Measurements from ENCODE around the gene H6PD.

H6PD gene

DNA sequence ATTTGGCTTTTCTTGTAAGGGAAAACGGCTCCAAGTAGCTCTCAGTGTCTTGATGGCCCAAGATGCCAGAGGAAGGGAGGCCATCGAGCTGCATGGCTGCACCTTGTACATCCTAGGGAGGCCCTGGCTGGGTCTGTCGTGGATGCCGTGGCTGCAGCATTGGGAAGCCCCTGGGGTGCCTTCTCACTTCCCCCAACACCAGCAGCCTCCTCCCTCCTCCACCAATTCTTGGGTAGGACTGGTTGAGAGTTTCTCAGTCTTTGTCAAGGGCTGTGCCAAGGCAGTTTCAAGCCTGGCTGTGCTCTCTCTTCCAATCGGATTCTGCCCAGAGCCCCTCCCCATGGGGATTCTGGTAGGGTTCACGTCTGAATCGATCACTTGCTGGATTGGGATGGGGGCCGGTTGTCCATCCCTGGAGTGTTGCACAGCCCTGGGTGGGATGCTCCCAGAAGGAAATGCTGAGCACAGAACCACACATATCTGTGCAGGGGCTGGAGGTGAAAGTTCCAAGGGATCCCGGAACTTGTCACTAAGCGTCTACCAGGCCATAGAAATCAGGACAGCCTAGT, 44.1 kb downstream of the H6PD start:
- no peak for DNase-seq (ENCODE audit: low spot score)

GRCh38 chr1:9279172-9279840, 44.7 kb downstream of the H6PD start:
- no peak for DNase-seq (ENCODE audit: low spot score)

DNA sequence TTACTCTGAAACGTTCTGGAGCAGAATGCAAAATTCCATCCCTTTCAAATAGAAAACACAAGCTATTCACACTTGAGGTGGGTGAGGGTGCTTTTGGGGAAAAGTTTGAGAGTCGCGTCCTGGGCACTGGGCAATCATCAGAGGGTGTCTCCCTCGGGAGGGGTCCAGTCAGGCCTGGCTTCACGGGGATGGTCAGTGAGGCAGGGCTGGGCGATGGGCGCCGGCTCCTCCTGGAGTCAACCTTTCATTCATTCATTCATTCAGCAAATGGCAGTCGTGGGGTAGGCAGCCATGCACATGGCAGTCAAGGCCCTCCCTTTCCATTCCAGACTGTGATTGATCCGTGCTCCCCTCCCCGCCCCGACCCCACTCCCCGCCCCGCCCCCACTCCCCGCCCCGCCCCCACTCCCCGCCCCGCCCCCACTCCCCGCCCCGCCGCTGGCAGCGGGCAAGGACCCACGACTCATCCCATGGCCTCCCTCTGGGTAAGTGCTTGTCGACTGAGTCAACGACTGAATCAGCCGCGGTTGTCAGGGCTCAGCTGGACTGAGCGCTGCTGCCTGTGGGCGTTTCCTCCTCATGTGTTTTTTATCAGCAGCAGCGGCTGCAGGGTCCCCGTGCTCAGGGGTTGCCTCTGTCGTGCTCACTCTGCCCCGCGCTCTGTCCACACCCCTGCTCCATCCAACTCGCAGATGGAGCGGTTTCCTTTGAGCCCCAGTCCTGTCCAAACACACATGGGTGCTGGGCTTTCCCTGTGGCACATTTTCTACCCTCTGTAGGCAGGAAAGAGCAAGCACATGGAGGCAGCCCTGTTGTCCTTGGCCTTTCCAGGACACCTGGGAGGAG, 45.7 kb downstream of the H6PD start:
- no peak for DNase-seq (ENCODE audit: low spot score)

DNA sequence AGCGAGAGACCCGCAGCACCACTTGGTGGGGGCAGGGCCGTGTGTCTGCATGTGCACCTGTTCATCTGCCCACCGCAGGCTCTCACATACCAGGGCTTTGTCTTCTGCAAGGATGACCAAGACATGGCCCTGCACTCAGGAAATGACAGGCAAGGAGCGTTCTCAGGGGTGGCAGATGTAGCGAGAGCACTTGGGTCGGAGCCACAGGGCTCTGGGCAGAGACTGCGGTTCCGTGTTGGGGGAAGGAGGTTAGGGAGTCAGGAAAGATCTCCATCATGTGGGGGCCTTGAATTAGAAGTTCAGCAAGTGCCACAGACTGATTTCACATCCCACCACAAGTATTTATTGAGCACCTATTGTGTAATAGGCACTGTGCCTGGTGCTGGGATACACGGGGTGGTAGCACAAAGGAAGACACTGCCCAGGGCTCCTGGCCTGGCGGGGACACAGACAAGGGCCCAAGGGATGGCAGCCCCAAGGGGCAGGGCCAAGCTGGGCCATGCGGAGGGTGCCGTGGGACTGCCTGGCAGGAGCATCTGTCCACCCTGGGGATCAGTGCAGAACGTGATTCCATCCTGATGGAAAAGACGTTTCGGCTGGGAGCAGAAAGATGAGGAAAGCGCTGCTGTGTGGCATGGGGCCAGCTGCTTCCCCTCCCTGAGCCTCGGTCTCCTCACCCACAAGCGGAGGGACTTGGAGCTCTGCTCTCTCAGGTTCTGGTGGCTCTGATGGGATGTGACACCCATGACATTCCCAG, 46.7 kb downstream of the H6PD start:
- DNase-seq (ENCODE audit: low spot score): no peak

- no peak for DNase-seq (ENCODE audit: low spot score)
Measured at GRCh38 chr1:9281908-9282695, 47.5 kb downstream of the H6PD start.

- DNase-seq (ENCODE audit: low spot score): no peak
Measured at GRCh38 chr1:9282696-9282955, 48.1 kb downstream of the H6PD start.

GRCh38 chr1:9284061-9284460, 49.5 kb downstream of the H6PD start:
- no peak for DNase-seq (ENCODE audit: low spot score)

DNA sequence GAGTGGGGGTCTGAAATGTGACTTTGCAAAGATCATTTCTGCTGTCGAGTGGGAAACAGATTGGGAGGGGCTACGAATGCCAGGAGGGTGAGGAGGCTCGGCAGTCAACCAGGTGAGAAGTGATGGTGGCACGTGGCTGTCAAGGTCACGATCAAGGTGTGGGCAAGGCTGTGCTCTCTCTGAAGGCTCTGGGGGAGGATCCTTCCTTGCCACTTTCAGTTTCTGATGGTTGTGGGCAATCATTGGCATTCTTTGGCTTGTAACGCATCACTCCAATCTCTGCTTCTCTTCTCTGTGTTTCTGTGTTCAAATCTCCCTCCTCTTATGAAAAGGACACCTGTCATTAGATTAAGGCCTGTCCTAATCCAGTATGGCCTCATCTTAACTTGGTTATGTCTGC, 52.0 kb downstream of the H6PD start:
- DNase-seq (ENCODE audit: low spot score): no peak

DNA sequence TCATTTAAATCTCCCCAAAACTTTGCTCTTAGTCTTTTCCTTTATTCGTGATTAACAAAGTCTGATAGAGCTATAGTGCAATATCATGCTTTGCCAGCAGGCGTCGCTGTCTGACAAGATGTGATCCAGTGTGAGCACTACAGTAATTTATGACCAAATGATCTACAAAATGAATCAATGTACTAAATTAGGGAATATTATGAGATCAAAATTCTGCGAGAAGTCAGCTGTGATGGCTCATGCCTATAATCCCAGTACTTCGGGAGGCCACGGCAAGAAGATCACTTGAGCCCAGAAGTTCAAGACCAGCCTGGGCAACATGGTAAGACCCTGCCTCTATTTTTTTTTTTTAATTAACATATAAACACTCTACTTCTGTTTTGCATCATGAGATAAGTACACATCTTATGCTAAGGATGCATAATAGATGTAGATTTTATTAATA, 54.5 kb downstream of the H6PD start:
- peak; percentile 49 for DNase-seq (ENCODE audit: low spot score)

DNA sequence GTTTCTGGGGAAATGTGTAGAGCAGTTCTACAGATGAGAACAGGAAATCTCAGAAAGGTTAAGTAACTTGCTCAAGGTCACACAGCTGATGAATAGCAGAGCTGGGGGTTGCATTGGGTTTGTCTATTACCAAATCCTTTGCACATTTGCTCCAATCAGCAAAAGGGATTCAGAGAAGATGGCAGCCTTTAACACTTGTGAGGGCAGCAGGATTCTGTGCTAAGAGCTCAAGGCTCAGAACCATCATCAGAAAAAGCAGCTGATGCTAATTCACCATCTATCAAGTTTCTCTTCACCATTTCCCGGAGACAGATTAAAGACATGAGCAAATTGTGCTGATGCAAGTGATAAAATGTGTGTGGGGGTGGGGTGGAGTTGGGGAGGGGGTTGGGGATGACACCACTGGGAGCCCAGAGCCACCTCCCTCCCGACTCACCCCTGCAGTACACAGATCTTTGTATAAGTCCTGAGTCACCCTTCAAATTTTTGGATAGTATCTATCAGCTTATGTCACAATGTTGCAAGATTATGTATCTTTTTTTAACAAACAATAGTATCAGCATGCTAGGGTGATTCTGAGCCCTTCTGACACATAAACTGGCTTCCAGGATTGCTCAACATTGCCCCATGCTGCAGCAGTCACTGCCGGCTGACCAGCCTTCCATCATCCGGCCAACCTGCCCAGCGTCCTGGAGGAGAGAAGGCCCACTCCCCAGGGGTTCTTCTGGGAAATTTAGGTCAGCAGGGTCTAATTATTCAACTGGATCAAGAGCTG, 55.3 kb downstream of the H6PD start:
- no peak for DNase-seq (ENCODE audit: low spot score)

DNA sequence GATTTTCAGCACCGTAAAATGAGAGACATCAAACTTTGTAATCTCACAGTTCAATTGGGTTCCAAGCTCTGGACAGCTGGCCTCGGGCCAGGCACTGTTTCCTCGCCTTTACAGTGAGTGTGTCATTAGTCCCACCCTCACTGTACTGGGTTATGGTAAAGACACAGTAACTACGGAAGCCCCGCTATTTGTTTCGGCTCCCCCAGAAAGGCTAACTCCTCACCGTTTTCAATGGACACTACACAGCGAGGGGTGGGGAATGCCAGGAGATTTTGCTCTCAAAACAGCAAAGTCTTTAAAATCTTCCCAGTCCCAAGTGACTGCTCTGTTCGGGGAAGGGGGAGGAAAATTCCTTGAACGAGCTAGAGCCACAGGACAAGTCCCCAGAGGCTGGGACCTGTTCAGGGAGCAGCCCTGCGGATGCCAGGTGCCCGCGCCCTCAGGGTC, 57.4 kb downstream of the H6PD start:
- DNase-seq (ENCODE audit: low spot score): no peak

- DNase-seq (ENCODE audit: low spot score): peak; percentile 77
Measured at GRCh38 chr1:9292361-9293240, 58.0 kb downstream of the H6PD start, which contains the start of gene SPSB1. Gene SPSB1 (plus strand): TSS chr1:9292894. CDS start chr1:9355892, 62,998 bp downstream.

DNA sequence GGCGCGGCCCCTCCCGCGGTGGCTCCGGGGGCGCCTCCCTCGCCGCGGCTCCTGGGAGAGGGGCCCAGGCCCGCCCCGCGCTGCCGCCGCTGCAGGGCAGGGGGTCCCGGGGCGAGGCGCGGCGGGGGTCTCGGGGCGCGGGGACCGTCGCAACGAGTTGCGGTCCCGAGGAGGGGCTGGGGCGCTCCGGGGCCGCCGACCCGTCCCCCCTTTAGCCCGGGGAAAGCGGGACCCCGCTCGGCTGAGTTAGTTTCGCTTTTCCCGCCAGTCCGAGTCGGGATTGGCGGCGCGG, 58.6 kb downstream of the H6PD start:
- no peak for DNase-seq (ENCODE audit: low spot score)

GRCh38 chr1:9293533-9294404, 59.2 kb downstream of the H6PD start:
- DNase-seq (ENCODE audit: low spot score): peak; percentile 38

GRCh38 chr1:9294405-9294773, 59.8 kb downstream of the H6PD start:
- no peak for DNase-seq (ENCODE audit: low spot score)

GRCh38 chr1:9294910-9295636, 60.5 kb downstream of the H6PD start:
- DNase-seq (ENCODE audit: low spot score): no peak

GRCh38 chr1:9295884-9296283, 61.3 kb downstream of the H6PD start:
- no peak for DNase-seq (ENCODE audit: low spot score)

GRCh38 chr1:9296850-9297249, 62.3 kb downstream of the H6PD start:
- DNase-seq (ENCODE audit: low spot score): no peak
